C4-2B (cell line): ENCODE measurements around the gene MAN2B1.

Experiments
- H3K27ac ChIP-seq: fragments of 450-650 bp; 2 replicates; pipeline ENCODE4 v1.5.1; 2017
- ZFX ChIP-seq: fragments of 450-650 bp; IDR thresholded peaks from 2 replicates; pipeline ENCODE4 v1.6.1; 2017
- TF ChIP-seq, protein P1 (sequence below): fragments of 450-650 bp; conservative IDR thresholded peaks from 2 replicates; pipeline ENCODE4 v1.5.1; 2017; ENCODE audit warnings: mild to moderate bottlenecking

MAN2B1 gene

DNA sequence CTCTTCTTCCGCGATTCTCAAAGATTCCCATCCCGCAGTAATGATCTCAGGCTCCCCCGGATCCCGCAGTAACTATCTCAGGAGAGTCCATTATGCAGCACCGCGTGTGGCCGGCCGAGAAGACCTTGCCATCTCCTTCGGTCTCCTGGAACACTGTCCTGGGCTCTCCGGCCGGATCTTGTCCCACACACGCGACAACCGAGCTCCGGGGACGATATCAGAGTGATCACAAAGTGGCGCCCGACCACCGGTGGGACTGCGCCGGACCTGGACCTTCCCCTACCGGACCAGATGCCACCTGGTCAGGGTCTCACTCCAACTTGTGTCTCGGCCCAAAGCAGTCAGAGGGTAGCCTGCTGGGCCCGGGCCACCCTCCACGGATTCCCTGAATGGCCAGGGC is 24.0 kb downstream of the MAN2B1 start:
- no peak for TF ChIP-seq ZFX
- TF ChIP-seq, protein P1, sequence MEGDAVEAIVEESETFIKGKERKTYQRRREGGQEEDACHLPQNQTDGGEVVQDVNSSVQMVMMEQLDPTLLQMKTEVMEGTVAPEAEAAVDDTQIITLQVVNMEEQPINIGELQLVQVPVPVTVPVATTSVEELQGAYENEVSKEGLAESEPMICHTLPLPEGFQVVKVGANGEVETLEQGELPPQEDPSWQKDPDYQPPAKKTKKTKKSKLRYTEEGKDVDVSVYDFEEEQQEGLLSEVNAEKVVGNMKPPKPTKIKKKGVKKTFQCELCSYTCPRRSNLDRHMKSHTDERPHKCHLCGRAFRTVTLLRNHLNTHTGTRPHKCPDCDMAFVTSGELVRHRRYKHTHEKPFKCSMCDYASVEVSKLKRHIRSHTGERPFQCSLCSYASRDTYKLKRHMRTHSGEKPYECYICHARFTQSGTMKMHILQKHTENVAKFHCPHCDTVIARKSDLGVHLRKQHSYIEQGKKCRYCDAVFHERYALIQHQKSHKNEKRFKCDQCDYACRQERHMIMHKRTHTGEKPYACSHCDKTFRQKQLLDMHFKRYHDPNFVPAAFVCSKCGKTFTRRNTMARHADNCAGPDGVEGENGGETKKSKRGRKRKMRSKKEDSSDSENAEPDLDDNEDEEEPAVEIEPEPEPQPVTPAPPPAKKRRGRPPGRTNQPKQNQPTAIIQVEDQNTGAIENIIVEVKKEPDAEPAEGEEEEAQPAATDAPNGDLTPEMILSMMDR = no peak
- no peak overlapping the region for H3K27ac ChIP-seq

DNA sequence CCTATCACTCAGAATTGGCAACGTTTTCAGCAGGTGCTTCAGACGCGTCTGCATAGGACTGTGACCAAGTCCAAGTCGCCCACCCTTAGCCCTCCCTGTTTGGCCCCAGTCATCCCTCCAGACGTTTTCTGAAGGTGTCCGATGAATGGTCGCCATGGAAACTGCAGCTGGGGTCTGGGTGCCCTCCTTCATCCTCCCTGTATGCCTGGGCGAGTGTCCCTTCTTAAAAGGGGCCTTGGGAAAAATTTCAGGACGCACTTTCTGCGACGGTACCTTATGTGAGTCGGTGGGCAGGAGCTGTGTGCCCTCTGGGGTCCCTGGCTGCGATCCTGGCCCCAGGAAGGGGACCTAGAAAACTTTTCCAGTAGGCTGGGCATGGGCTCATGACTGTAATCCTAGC is 25.1 kb downstream of the MAN2B1 start:
- no peak for TF ChIP-seq ZFX
- TF ChIP-seq, protein P1 = no peak

DNA sequence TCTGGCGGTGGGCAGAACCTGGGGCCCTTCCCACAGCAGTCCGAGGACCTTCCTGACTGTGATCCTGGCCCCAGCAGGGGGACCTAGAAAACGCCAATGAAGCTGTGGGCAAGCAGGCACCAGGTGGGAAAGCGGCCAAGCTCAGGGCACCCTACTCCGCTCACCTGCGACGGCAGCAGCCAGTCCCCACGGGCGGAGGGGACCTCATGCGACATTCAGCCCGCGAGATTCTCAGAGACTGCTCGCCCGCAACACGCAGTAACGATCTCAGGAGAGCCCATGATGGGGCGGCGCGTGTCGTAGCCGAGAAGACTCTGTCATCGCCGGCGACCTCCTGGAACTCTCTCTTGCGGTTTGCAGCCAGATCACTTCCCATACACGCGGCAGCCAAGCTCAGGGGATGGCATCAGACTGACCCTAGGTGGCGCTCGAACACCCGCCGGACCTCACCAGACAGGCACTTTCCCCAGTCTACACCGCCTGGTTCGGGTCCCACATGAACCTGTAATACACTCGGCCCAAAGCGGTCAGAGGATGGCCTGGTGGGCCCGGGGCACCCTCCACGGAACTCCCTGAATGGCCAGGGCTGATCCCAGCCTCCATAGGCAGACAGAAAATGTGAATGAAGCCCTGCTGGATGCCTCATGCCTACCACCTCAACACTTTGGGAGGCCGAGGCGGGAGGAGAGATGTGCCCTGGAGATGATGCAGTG is 26.5 kb downstream of the MAN2B1 start:
- H3K27ac ChIP-seq = no peak overlapping the region
- TF ChIP-seq, protein P1 = peak; percentile 80
- TF ChIP-seq ZFX = no peak

More for the DNA sequence above, 25.1 kb downstream of the MAN2B1 start:
- no peak overlapping the region for H3K27ac ChIP-seq

DNA sequence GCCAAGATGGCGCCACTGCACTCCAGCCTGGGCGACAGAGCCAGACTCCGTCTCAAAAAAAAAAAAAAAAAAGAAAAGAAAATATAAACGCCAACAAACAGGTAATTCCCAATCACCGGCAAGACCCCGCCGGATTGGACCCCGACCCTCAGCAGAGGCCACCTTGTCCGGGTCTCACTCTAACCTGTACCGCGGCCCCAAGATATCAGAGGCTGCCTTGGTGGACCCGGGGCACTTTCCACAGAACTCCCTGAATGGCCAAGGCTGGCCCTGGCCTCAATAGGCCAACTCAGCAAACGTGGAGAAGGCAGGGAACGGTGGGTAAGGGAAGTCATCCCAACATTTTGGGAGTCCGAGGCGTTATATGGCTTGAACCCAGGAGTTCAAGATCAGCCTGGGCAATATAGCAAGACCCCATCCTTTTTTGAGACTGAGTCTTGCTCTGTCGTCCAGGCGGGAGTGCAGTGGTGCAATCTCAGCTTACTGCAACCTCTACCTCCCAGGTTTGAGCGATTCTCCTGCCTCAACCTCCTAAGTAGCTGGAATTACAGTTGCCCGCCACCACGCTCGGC is 27.8 kb downstream of the MAN2B1 start:
- TF ChIP-seq, protein P1 = no peak
- no peak for TF ChIP-seq ZFX
- H3K27ac ChIP-seq = no peak overlapping the region

DNA sequence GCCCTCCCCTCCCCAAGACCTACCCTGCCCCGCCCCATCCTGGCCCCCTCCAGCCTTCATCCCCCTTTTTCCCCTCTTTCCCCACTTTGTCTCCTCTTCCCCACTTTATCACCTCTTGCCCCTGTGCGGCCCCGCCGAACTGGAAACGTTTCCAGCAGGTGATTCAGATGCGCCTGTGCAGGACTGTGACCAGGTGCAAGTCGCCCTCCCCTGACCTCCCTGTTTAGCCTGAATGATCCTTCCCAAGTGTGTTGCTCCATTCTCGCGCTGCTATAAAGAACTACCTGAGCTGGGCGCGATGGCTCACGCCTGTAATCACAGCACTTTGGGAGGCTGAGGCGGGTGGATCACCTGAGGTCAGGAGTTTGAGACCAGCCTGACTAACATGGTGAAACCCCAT is 29.9 kb downstream of the MAN2B1 start:
- no peak for TF ChIP-seq ZFX
- TF ChIP-seq, protein P1 = no peak
- H3K27ac ChIP-seq = no peak overlapping the region

DNA sequence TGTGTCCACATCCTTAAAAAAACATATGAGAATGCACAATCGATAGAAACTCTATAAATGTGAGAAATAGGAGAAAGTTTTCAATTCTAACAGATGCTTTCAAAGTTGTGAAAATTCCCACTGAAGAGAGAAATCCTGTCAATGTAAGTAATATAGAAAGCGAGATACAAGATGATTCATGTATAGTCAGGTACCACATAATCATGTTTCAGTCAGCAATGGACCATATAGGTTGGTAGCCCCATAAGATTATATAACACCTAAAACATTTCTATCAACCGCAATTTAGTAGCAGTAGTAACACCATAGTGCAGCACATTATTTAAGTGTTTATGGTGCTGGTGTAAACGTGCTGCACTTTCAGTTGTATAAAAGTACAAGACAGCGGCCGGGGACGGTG is 37.3 kb downstream of the MAN2B1 start:
- TF ChIP-seq ZFX = no peak
- TF ChIP-seq, protein P1 = no peak
- H3K27ac ChIP-seq = no peak overlapping the region

DNA sequence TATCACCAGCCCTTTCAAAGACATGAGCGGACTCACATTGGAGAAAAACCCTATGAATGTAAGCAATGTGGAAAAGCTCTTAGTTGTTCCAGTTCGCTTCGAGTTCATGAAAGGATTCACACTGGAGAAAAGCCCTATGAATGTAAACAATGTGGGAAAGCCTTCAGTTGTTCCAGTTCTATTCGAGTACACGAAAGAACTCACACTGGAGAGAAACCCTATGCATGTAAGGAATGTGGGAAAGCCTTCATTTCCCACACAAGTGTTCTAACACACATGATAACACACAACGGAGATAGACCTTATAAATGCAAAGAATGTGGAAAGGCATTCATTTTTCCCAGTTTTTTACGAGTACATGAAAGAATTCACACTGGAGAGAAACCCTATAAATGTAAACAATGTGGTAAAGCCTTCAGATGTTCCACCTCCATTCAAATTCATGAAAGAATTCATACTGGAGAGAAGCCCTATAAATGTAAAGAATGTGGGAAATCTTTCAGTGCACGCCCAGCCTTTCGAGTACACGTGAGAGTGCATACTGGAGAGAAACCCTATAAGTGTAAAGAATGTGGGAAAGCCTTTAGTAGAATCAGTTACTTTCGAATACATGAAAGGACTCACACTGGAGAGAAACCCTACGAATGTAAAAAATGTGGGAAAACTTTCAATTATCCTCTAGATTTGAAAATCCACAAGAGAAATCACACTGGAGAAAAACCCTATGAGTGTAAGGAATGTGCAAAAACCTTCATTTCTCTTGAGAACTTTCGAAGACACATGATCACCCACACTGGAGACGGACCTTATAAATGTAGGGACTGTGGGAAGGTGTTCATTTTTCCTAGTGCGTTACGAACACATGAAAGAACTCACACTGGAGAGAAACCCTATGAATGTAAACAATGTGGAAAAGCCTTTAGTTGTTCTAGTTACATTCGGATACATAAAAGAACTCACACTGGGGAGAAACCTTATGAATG is 38.2 kb downstream of the MAN2B1 start:
- H3K27ac ChIP-seq = no peak overlapping the region
- TF ChIP-seq ZFX = no peak
- TF ChIP-seq, protein P1 = no peak
